SK-N-SH (cell line): ENCODE results near the gene GPX2.

ENCODE experiments used
- EP300 ChIP-seq, 2 experiments: IDR thresholded peaks; 2 replicates each; pipeline versions ENCODE4 v1.4.0 to v1.6.1; 2012; ENCODE audit warnings: borderline replicate concordance in 1 of 2, low read depth in 1 of 2, low read length in 1 of 2
- FOXM1 ChIP-seq: IDR thresholded peaks from 2 replicates; pipeline ENCODE4 v1.4.0; 2012; ENCODE audit warnings: low read depth, mild to moderate bottlenecking
- POLR2AphosphoS5 ChIP-seq: IDR thresholded peaks from 2 replicates; pipeline ENCODE4 v1.6.1; 2012; ENCODE audit warnings: low read depth, low read length
- RFX5 ChIP-seq: IDR thresholded peaks from 2 replicates; pipeline ENCODE4 v1.6.1; 2012; ENCODE audit warnings: mild to moderate bottlenecking, improper control_type of control experiment, low read length
- SMC3 ChIP-seq: IDR thresholded peaks from 2 replicates; pipeline ENCODE4 v1.6.1; 2012; ENCODE audit warnings: low read depth, low read length, improper control_type of control experiment
- TF ChIP-seq, protein P1 (sequence below): fragments of 200-600 bp; sonication (generic); IDR thresholded peaks from 2 replicates; pipeline ENCODE4 v1.6.1; 2017; ENCODE audit warnings: antibody characterized with exemption, mild to moderate bottlenecking, moderate library complexity

DNA sequence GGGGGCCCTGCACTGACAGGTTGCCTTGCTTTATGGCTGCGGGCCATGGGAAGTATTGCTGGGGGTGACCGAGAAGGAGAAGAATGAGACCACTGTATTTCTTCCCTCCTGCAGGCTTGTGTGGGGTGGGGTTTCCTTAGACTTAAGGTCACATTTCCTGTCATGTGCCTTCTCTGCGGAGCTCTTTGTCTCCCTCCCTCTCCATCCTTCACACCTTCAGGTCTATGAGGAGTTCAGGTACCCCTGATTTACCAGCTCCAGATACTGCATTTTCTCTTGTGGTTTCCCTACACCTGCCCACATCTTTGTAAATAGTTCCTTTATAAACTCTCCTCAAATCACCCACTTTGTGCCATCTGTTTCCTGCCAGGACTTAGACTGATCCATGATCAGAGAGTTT, 47.8 kb upstream of the GPX2 start:
- TF ChIP-seq POLR2AphosphoS5 (no peak), RFX5 (no peak), EP300 (IDR thresholded peaks at IDR 0.05; ENCODE audit: borderline replicate concordance in 1 of 2, low read depth in 1 of 2, low read length in 1 of 2) (no peak), FOXM1 (no peak), SMC3 (no peak)
- TF ChIP-seq, protein P1, sequence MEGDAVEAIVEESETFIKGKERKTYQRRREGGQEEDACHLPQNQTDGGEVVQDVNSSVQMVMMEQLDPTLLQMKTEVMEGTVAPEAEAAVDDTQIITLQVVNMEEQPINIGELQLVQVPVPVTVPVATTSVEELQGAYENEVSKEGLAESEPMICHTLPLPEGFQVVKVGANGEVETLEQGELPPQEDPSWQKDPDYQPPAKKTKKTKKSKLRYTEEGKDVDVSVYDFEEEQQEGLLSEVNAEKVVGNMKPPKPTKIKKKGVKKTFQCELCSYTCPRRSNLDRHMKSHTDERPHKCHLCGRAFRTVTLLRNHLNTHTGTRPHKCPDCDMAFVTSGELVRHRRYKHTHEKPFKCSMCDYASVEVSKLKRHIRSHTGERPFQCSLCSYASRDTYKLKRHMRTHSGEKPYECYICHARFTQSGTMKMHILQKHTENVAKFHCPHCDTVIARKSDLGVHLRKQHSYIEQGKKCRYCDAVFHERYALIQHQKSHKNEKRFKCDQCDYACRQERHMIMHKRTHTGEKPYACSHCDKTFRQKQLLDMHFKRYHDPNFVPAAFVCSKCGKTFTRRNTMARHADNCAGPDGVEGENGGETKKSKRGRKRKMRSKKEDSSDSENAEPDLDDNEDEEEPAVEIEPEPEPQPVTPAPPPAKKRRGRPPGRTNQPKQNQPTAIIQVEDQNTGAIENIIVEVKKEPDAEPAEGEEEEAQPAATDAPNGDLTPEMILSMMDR: no peak
